K562 (cell line): ENCODE results near the gene ELK4.

Source experiments
- CBX5 ChIP-seq: IDR thresholded peaks from 2 replicates; pipeline ENCODE4 v1.6.1; 2014; ENCODE audit warnings: low read depth, borderline replicate concordance
- CTCF ChIP-seq, 3 experiments: IDR thresholded peaks in 2 of 3; conservative IDR thresholded peaks in 1 of 3; 2 replicates each; pipeline ENCODE4 v1.5.1; 2011 to 2012; ENCODE audit warnings: low read length in 3 of 3, mild to moderate bottlenecking in 3 of 3, control low read depth in 2 of 3, improper control_type of control experiment in 1 of 3, inconsistent platforms in 1 of 3, low read depth in 1 of 3, mixed read lengths in 1 of 3, moderate library complexity in 1 of 3; ENCODE audit not compliant: insufficient read depth in 2 of 3
- MAFF ChIP-seq: IDR thresholded peaks from 2 replicates; pipeline ENCODE4 v1.6.1; 2012; ENCODE audit warnings: low read length, improper control_type of control experiment
- PHB2 ChIP-seq: fragments of 450-650 bp; IDR thresholded peaks from 2 replicates; pipeline ENCODE4 v1.6.1; 2017; ENCODE audit warnings: low read depth
- POLR2A ChIP-seq: fragments of 450-650 bp; conservative IDR thresholded peaks from 2 replicates; pipeline ENCODE4 v1.6.1; 2016
- TEAD4 ChIP-seq, 2 experiments: sonication (generic) in 1 of 2; formaldehyde crosslinking in 1 of 2; IDR thresholded peaks; 2 replicates each; pipeline versions ENCODE4 v1.6.1 to v1.8.0; 2012 to 2022; ENCODE audit warnings: borderline replicate concordance in 1 of 2, inconsistent platforms in 1 of 2, low read length in 1 of 2, mild to moderate bottlenecking in 1 of 2, missing genetic modification reagents in 1 of 2
- ZFP1 ChIP-seq: fragments of 450-650 bp; formaldehyde crosslinking; IDR thresholded peaks from 2 replicates; pipeline ENCODE4 v1.4.0; 2020; ENCODE audit warnings: mild to moderate bottlenecking, mixed read lengths
- ZKSCAN1 ChIP-seq: fragments of 150-350 bp; IDR thresholded peaks from 2 replicates; pipeline ENCODE4 v1.6.1; 2016; ENCODE audit warnings: low read depth, low read length
- ZNF217 ChIP-seq: sonication (generic); formaldehyde crosslinking; IDR thresholded peaks from 2 replicates; pipeline ENCODE4 v1.8.0; 2022; ENCODE audit warnings: mild to moderate bottlenecking, missing genetic modification reagents
- TF ChIP-seq, protein P1 (sequence below): fragments of 250-450 bp; sonication (Bioruptor Pico); IDR thresholded peaks from 2 replicates; pipeline ENCODE4 v1.8.0; 2022; ENCODE audit warnings: moderate library complexity, mild to moderate bottlenecking, inconsistent platforms
- TF ChIP-seq, protein P2 (sequence below): sonication (generic); formaldehyde crosslinking; IDR thresholded peaks from 2 replicates; pipeline ENCODE4 v1.8.0; 2022; ENCODE audit warnings: mild to moderate bottlenecking, missing genetic modification reagents

DNA sequence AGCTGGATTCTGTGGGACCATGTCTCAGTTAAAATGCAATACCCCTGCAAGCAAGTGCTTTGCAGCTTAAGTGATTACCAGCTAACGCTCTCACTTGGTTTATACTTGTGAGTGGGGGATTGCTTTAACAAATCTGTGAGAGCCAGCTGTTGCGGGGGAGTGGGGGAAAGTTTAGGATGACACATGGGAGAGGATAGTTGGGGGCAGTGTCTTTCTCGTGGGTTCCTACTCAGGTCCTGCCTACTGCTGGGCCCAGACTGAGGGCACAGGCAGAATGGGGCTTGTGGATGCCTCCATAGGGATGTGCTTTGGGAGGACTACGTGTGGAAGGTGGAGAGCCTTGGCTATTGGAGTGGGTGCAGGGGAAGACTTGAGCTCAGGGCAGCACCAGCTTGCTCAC, 60.1 kb downstream of the ELK4 start:
- TF ChIP-seq TEAD4 (IDR thresholded peaks at IDR 0.05; ENCODE audit: low read length): no peak
- TF ChIP-seq TEAD4 (CRISPR knock-in tag; IDR thresholded peaks at IDR 0.05; ENCODE audit: borderline replicate concordance): no peak
- TF ChIP-seq CBX5: no peak
- TF ChIP-seq ZKSCAN1: no peak
- no peak for TF ChIP-seq PHB2
- no peak for TF ChIP-seq MAFF
- TF ChIP-seq, protein P1, sequence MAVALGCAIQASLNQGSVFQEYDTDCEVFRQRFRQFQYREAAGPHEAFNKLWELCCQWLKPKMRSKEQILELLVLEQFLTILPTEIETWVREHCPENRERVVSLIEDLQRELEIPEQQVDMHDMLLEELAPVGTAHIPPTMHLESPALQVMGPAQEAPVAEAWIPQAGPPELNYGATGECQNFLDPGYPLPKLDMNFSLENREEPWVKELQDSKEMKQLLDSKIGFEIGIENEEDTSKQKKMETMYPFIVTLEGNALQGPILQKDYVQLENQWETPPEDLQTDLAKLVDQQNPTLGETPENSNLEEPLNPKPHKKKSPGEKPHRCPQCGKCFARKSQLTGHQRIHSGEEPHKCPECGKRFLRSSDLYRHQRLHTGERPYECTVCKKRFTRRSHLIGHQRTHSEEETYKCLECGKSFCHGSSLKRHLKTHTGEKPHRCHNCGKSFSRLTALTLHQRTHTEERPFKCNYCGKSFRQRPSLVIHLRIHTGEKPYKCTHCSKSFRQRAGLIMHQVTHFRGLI (CRISPR knock-in tag): no peak
- no peak for TF ChIP-seq POLR2A
- TF ChIP-seq ZFP1 (CRISPR knock-in tag): no peak
- no peak for TF ChIP-seq CTCF (IDR thresholded peaks at IDR 0.05 in 2 of 3, conservative IDR thresholded peaks at IDR 0.05 in 1 of 3; ENCODE audit: insufficient read depth in 2 of 3, low read depth in 1 of 3, low read length in 3 of 3)
- TF ChIP-seq, protein P2, sequence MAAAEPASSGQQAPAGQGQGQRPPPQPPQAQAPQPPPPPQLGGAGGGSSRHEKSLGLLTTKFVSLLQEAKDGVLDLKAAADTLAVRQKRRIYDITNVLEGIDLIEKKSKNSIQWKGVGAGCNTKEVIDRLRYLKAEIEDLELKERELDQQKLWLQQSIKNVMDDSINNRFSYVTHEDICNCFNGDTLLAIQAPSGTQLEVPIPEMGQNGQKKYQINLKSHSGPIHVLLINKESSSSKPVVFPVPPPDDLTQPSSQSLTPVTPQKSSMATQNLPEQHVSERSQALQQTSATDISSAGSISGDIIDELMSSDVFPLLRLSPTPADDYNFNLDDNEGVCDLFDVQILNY (CRISPR knock-in tag): no peak
- TF ChIP-seq ZNF217 (CRISPR knock-in tag): no peak
